HG03103 (cell line): Measurements from ENCODE around the gene FGF3.
"Not testable (repeated sequence)": the region's sequence is repeated elsewhere in the genome, so short reads cannot be mapped to it uniquely, and the experiment has no call there.

Experiments
- ATAC-seq: cut with Tn5 transposase; IDR thresholded peaks from one replicate; pipeline ENCODE4 v1.9.1; 2021; ENCODE audit warnings: low read depth; ENCODE audit not compliant: unreplicated experiment

The FGF3 gene

DNA sequence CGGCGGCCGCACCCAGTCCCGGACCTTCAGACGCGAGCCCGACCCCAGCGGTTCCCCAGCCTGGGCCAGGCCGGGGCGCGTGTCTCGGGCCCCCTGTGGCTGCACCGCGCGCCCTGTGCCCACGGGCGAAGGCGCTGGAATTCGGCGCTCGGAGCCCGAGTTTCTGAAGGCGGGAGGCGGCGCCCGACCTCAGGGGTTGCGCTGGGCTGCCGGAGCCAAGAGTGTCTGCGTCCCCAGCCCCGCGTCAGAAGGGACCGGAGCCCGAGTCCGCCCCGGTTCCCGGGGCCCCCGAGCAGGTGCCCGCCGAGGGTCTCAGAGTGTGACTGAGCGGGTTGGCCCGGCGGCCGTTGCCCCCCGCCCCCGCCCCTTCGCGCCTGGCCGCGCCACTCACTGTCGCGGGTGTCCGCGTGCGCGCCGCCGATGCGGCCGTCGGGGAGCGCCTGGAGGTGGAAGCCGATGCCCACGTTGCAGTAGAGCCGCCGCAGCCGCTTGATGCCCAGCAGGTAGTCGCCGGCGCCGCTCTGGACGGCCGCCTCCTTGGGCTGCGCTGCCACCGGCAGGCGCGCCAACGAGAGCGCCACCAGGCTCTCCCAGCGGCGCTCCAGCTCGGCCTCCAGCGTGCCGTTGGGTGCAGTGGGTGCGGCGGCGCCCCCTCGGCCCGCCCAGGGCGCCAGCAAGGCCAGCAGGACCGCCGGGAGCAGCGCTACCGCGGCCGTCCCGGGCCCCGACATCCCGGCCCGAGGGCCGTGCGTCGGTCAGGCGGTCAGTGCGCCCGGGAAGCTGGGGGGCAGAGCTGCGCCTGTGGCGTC lies 44.7 kb downstream of the FGF3 start:
- no peak for ATAC-seq

DNA sequence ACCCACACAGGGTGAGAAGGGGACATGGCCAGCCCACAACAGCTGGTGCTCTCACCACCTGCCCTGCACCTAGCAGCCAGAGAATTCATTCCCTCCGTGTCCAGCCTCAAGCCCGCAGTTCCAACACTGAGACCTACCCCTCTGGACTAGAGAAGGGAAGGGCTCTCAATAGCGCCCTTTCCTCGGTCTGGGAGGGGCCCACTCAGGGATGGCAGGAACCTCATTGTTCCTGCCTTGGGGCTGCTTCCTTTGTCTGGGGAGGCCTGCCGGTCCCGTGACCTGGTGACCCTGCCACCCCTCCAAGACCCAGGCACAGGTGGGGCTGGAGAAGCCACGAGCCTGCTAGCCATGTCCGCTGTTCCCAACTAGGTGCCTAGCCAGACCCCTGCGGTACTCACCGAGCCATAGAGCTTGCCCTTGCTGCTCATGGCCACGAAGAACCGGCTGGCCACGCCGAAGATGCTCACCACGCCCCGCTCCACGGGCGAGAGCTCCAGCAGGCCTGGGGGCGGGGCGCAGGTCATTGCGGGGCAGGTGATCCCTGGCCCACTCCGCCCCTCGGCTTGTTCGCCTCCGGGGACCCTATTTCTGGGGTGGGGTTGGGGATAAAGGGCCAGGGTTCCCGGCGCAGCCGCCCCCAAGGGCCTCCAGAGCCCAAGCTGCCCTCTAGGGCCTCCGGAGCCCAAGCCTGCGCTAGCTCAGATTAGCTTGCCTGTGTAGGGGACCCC lies 45.4 kb downstream of the FGF3 start:
- ATAC-seq, result no peak

- ATAC-seq, result no peak
These were observed 47.8 kb downstream of the FGF3 start for GRCh38 chr11:69771466-69771865.

GRCh38 chr11:69770540-69770939 lies 48.7 kb downstream of the FGF3 start:
- no peak for ATAC-seq

DNA sequence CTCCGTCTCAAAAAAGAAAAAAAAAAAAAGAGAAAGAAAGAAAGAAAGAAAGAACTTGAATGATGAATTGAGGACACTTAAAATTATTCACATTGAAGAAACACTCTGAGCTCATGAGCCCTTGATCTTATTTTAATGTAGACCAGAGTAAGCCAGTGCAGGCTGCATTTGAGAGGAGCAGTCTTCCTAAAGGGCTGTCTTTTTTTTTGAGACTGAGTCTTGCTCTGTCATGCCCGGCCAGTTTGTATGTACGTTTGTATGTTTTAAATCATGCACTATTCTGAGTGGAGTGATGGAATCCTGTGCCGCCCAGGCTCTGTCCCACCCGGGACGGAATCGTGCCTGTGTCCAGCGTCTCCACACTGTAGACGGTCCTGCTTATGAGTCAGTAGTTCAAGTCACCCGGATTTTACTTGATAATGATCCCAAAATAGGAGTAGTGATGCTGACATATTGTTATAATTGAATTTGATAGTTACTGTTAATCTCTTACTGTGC lies 53.7 kb downstream of the FGF3 start:
- ATAC-seq, result no peak

- ATAC-seq, result not testable (repeated sequence)
These were observed 54.3 kb downstream of the FGF3 start for GRCh38 chr11:69764918-69765317.

- no peak for ATAC-seq
These were observed 58.9 kb downstream of the FGF3 start for GRCh38 chr11:69760319-69760718.
